Lung (tissue), 12 donors: ENCODE data around the gene LUC7L. TPM values are rescaled to one million over a fixed set of nuclear protein-coding genes. Genes with fewer than 3 reads are reported as not detected.

Experiments
- ATAC-seq: fragments of 200-7000 bp; cut with Tn5 transposase; one replicate; pipeline ENCODE4 v1.9.1; 2020; ENCODE audit warnings: moderate number of reproducible peaks; ENCODE audit not compliant: insufficient read depth, low FRiP score
- DNase-seq, 3 donors: peaks; one replicate each; pipeline ENCODE4 v3.0.0-alpha.2; 2013 to 2017
- H3K27ac ChIP-seq, 2 donors: one replicate each; pipeline ENCODE4 v1.5.1; 2013; ENCODE audit warnings: mild to moderate bottlenecking in 2 of 2, moderate library complexity in 2 of 2, control low read depth in 1 of 2, inconsistent platforms in 1 of 2, low read depth in 1 of 2, low read length in 1 of 2
- H3K27me3 ChIP-seq, 3 donors: one replicate each; pipeline ENCODE4 v1.5.1; 2013; ENCODE audit warnings: low read length in 2 of 3; ENCODE audit not compliant: control insufficient read depth in 3 of 3, insufficient read depth in 3 of 3
- H3K36me3 ChIP-seq, 4 donors: one replicate each; pipeline ENCODE4 v1.5.1; 2013; ENCODE audit warnings: low read length in 4 of 4, mild to moderate bottlenecking in 1 of 4, moderate library complexity in 1 of 4; ENCODE audit not compliant: control insufficient read depth in 4 of 4, insufficient read depth in 4 of 4
- H3K4me1 ChIP-seq, 5 donors: one replicate each; pipeline ENCODE4 v1.5.1; 2013; ENCODE audit warnings: low read length in 5 of 5, mild to moderate bottlenecking in 2 of 5, moderate library complexity in 1 of 5; ENCODE audit not compliant: control insufficient read depth in 5 of 5, insufficient read depth in 5 of 5
- H3K4me3 ChIP-seq: one replicate; pipeline ENCODE4 v1.5.1; 2013; ENCODE audit warnings: mild to moderate bottlenecking, control low read depth, moderate library complexity
- H3K9ac ChIP-seq, 2 donors: one replicate each; pipeline ENCODE4 v1.5.1; 2013; ENCODE audit warnings: low read length in 2 of 2, control low read depth in 1 of 2; ENCODE audit not compliant: insufficient read depth in 1 of 2
- H3K9me3 ChIP-seq, 4 donors: one replicate each; pipeline ENCODE4 v1.5.1; 2013; ENCODE audit warnings: low read length in 3 of 4, mild to moderate bottlenecking in 1 of 4, moderate library complexity in 1 of 4; ENCODE audit not compliant: control insufficient read depth in 4 of 4, insufficient read depth in 3 of 4
- CTCF ChIP-seq: IDR thresholded peaks from 2 replicates; pipeline ENCODE4 v1.5.1; 2012; ENCODE audit warnings: mild to moderate bottlenecking; ENCODE audit errors: control extremely low read depth, extremely low read depth
- WGBS, 2 donors: extraction: QIAGEN DNeasy Blood & Tissue Kit; methylation state at CpG; one replicate each; pipeline ENCODE4 v1.1.7; 2013; 5-methylcytosine and 5-hydroxymethylcytosine counted together
- polyA plus RNA-seq, 2 donors: library from polyadenylated mRNA; stranded (reverse); fragments of 200-250 nt; gene quantifications; one replicate each; pipeline ENCODE4 v1.2.1, GENCODE V29; 2013
- total RNA-seq, 2 donors: library from RNA; depleted of rRNA in 1 of 2; stranded (reverse); fragments of >200 nt in 1 of 2; gene quantifications; one replicate each; pipeline ENCODE4 v1.2.1, GENCODE V29; 2014 to 2021
- donor health status: control.
- donor health status: control.
- donor health status: Bipolar disorder and iron deficiency.
- donor health status: healthy.
- donor health status: DM: yes; HTN: yes; CAD: no.

Gene LUC7L
- total and polyA plus RNA-seq, 4 donors, result 35.2 to 115 (median 80.8) TPM

GRCh38 chr16:191831-192230 lies 37.4 kb downstream of the LUC7L start:
- no peak for DNase-seq
- Histone ChIP-seq H3K9me3 (no peaks in the 10 kb centered on the region), H3K4me1 (no peaks in the 10 kb centered on the region), H3K27ac (no peak overlapping the region), H3K36me3 (peaks cover 35 to 63% (median 42%) of the 10 kb centered on the region in 4 donors), H3K9ac (no peak overlapping the region), H3K27me3 (no peaks in the 10 kb centered on the region), H3K4me3 (no peak overlapping the region)
- TF ChIP-seq CTCF, result no peak
- 91 to 92% methylated on average over 4 of the region's 4 CpGs for WGBS, 2 donors
- no peak for ATAC-seq

GRCh38 chr16:189604-190186 lies 39.6 kb downstream of the LUC7L start:
- 96% methylated on average over 34 of the region's 34 CpGs for WGBS, 2 donors
- ATAC-seq, result no peak

DNA sequence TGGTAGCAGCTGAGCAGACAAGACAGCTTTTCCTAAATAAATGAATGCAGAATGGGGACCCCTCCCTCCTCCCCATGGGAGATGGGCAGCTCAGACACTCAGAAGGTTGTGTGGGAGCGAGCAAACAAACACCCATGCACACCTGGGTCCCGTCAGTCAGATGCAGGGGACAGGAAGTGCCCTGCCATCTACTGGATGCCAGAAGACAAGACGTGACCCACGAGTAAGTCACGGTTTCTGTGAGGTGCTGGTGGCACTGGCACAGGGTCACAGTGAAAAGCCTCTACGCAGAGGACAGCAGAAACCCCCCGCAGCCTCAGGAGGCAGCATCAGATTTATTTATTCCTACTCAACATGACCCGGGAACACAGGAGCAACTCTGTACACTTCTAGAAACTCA lies 40.6 kb downstream of the LUC7L start:
- Histone ChIP-seq H3K9me3 (no peaks in the 10 kb centered on the region), H3K4me1 (no peaks in the 10 kb centered on the region), H3K36me3 (peaks cover 24 to 44% (median 31%) of the 10 kb centered on the region in 4 donors), H3K9ac (no peak overlapping the region), H3K27ac (no peak overlapping the region), H3K27me3 (no peaks in the 10 kb centered on the region), H3K4me3 (no peak overlapping the region)
- no peak for TF ChIP-seq CTCF
- ATAC-seq (no peak), DNase-seq (no peak)
- WGBS, 2 donors, result 65 to 80% methylated on average over 8 of the region's 8 CpGs

More at GRCh38 chr16:189604-190186, 39.6 kb downstream of the LUC7L start:
- Histone ChIP-seq H3K9ac (no peak overlapping the region), H3K4me1 (no peaks in the 10 kb centered on the region), H3K4me3 (no peak overlapping the region), H3K27ac (no peak overlapping the region), H3K9me3 (no peaks in the 10 kb centered on the region), H3K36me3 (peaks cover 26 to 51% (median 32%) of the 10 kb centered on the region in 4 donors), H3K27me3 (no peaks in the 10 kb centered on the region)
- DNase-seq, result no peak
- TF ChIP-seq CTCF, result no peak

GRCh38 chr16:187330-187729 lies 41.9 kb downstream of the LUC7L start:
- no peak for TF ChIP-seq CTCF
- no peak overlapping the region for H3K9ac ChIP-seq
- no peak overlapping the region for H3K27ac ChIP-seq
- no peak for ATAC-seq
- H3K4me3 ChIP-seq, result no peak overlapping the region
- H3K36me3 ChIP-seq, result peaks cover 24 to 41% (median 25%) of the 10 kb centered on the region in 4 donors
- no peak for DNase-seq
- H3K27me3 ChIP-seq, result no peaks in the 10 kb centered on the region
- no peaks in the 10 kb centered on the region for H3K4me1 ChIP-seq
- 96 to 97% methylated on average over 8 of the region's 8 CpGs for WGBS, 2 donors
- H3K9me3 ChIP-seq, result no peaks in the 10 kb centered on the region
